Liver (tissue), 9 donors: Measurements from ENCODE around the gene C7orf57. TPM values are rescaled to one million over a fixed set of nuclear protein-coding genes. Genes with fewer than 3 reads are reported as not detected.

ENCODE experiments used
- DNase-seq: peaks from one replicate; pipeline ENCODE4 v3.0.0-alpha.2; 2017; ENCODE audit warnings: low spot score
- H3K27ac ChIP-seq, 2 donors: one replicate each; pipeline ENCODE4 v1.7.0; 2013; ENCODE audit warnings: inconsistent platforms in 2 of 2, low read length in 2 of 2, control low read depth in 1 of 2, low read depth in 1 of 2, mild to moderate bottlenecking in 1 of 2
- H3K27me3 ChIP-seq, 4 donors: one replicate each; pipeline versions ENCODE4 v1.6.1 to v1.7.0; 2013; ENCODE audit warnings: low read length in 3 of 4, inconsistent platforms in 1 of 4, mild to moderate bottlenecking in 1 of 4, moderate library complexity in 1 of 4; ENCODE audit not compliant: control insufficient read depth in 4 of 4, insufficient read depth in 4 of 4
- H3K36me3 ChIP-seq, 4 donors: one replicate each; pipeline versions ENCODE4 v1.6.1 to v1.7.0; 2013; ENCODE audit warnings: low read length in 3 of 4, mild to moderate bottlenecking in 3 of 4, low read depth in 1 of 4, moderate library complexity in 1 of 4; ENCODE audit not compliant: control insufficient read depth in 4 of 4, insufficient read depth in 3 of 4
- H3K4me1 ChIP-seq, 4 donors: one replicate each; pipeline versions ENCODE4 v1.6.1 to v1.7.0; 2013; ENCODE audit warnings: low read length in 3 of 4, mild to moderate bottlenecking in 3 of 4, moderate library complexity in 1 of 4; ENCODE audit not compliant: control insufficient read depth in 4 of 4, insufficient read depth in 4 of 4
- H3K4me3 ChIP-seq, 3 donors: one replicate each; pipeline versions ENCODE4 v1.6.1 to v1.7.0; 2013; ENCODE audit warnings: low read length in 3 of 3, control low read depth in 1 of 3, low read depth in 1 of 3, mild to moderate bottlenecking in 1 of 3
- H3K9ac ChIP-seq, 2 donors: one replicate each; pipeline ENCODE4 v1.7.0; 2013; ENCODE audit warnings: low read length in 2 of 2, mild to moderate bottlenecking in 2 of 2, moderate library complexity in 2 of 2, control low read depth in 1 of 2, low read depth in 1 of 2
- H3K9me3 ChIP-seq, 4 donors: one replicate each; pipeline versions ENCODE4 v1.6.1 to v1.7.0; 2013; ENCODE audit warnings: low read length in 3 of 4; ENCODE audit not compliant: control insufficient read depth in 4 of 4
- ATF3 ChIP-seq: IDR thresholded peaks from 2 replicates; pipeline ENCODE4 v1.6.1; 2016; ENCODE audit warnings: antibody characterized with exemption
- EGR1 ChIP-seq, 2 donors: IDR thresholded peaks; 2 replicates each; pipeline ENCODE4 v1.6.1; 2016 to 2018; ENCODE audit warnings: antibody characterized with exemption in 2 of 2, low read depth in 2 of 2
- FOXA1 ChIP-seq: IDR thresholded peaks from 2 replicates; pipeline ENCODE4 v1.6.1; 2016; ENCODE audit warnings: antibody characterized with exemption
- FOXA2 ChIP-seq: IDR thresholded peaks from 2 replicates; pipeline ENCODE4 v1.6.1; 2016; ENCODE audit warnings: antibody characterized with exemption
- GABPA ChIP-seq, 2 donors: IDR thresholded peaks in 1 of 2; conservative IDR thresholded peaks in 1 of 2; 2 replicates each; pipeline ENCODE4 v1.6.1; 2016; ENCODE audit warnings: antibody characterized with exemption in 2 of 2, mild to moderate bottlenecking in 1 of 2, moderate library complexity in 1 of 2
- HNF4G ChIP-seq: IDR thresholded peaks from 2 replicates; pipeline ENCODE4 v1.6.1; 2016; ENCODE audit warnings: antibody characterized with exemption
- JUND ChIP-seq, 2 donors: IDR thresholded peaks; 2 replicates each; pipeline ENCODE4 v1.6.1; 2016; ENCODE audit warnings: antibody characterized with exemption in 2 of 2
- MAX ChIP-seq: IDR thresholded peaks from 2 replicates; pipeline ENCODE4 v1.6.1; 2016; ENCODE audit warnings: antibody characterized with exemption
- RAD21 ChIP-seq, 2 donors: IDR thresholded peaks; 2 replicates each; pipeline ENCODE4 v1.6.1; 2016; ENCODE audit warnings: antibody characterized with exemption in 2 of 2, mild to moderate bottlenecking in 2 of 2
- RXRA ChIP-seq, 2 donors: IDR thresholded peaks; 2 replicates each; pipeline ENCODE4 v1.6.1; 2017 to 2018; ENCODE audit warnings: antibody characterized with exemption in 2 of 2, mild to moderate bottlenecking in 1 of 2
- SP1 ChIP-seq: IDR thresholded peaks from 2 replicates; pipeline ENCODE4 v1.6.1; 2018; ENCODE audit warnings: antibody characterized with exemption, mild to moderate bottlenecking
- TAF1 ChIP-seq: conservative IDR thresholded peaks from 2 replicates; pipeline ENCODE4 v1.6.1; 2016; ENCODE audit warnings: antibody characterized with exemption, mild to moderate bottlenecking
- YY1 ChIP-seq: IDR thresholded peaks from 2 replicates; pipeline ENCODE4 v1.6.1; 2016; ENCODE audit warnings: antibody characterized with exemption, mild to moderate bottlenecking
- WGBS: extraction: QIAGEN DNeasy Blood & Tissue Kit; methylation state at CpG from one replicate; pipeline ENCODE4 v1.1.7; 2013; 5-methylcytosine and 5-hydroxymethylcytosine counted together
- polyA plus RNA-seq, 2 donors: library from polyadenylated mRNA; stranded (reverse) in 1 of 2; unstranded in 1 of 2; fragments of 200-250 nt in 1 of 2; fragments of >200 nt in 1 of 2; fragmentation: Nextera tagmentation in 1 of 2; extraction: Ambion mirVana in 1 of 2; gene quantifications; one replicate each; pipeline versions ENCODE4 v1.2.1 to v1.2.3, GENCODE V29; 2013 to 2015
- total RNA-seq, 2 donors: library from RNA; depleted of rRNA; stranded (reverse); fragments of >200 nt; gene quantifications; one replicate each; pipeline ENCODE4 v1.2.3, GENCODE V29; 2014
- TF ChIP-seq, protein P1 (sequence below): IDR thresholded peaks from 2 replicates; pipeline ENCODE4 v1.6.1; 2016; ENCODE audit warnings: antibody characterized with exemption, mild to moderate bottlenecking
- donor health status: healthy.
- donor health status: healthy.
- donor health status: healthy.
- donor health status: healthy.
- donor health status: healthy.

C7orf57 gene
- total and polyA plus RNA-seq, 4 donors: not detected

DNA sequence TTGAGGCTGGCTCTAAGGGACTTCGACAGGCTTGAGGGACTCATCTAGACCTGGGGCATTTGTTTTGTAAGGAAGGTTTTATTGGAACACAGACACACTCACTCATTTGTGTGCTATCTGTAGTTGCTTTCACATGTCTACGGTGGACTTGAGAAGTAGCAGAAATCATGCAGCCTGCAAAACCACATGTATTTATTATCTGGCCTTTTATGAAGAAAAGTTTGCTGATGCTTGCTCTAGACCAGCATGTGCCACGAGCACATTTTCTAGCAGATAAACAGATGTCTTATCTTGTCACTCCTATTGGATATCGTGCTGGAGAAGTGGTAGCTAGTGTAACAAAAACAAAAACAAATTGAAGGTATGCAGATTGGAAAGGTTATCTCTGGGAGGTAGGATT lies 63.5 kb downstream of the C7orf57 start:
- peaks cover 9 to 37% (median 26%) of the 10 kb centered on the region in 4 donors for H3K36me3 ChIP-seq
- no peak overlapping the region for H3K4me3 ChIP-seq
- no peak for DNase-seq
- H3K27me3 ChIP-seq: no peaks in the 10 kb centered on the region
- 82% methylated on average over 4 of the region's 4 CpGs for WGBS
- no peak overlapping the region for H3K27ac ChIP-seq
- H3K4me1 ChIP-seq: no peaks in the 10 kb centered on the region
- H3K9me3 ChIP-seq: no peaks in the 10 kb centered on the region
- H3K9ac ChIP-seq: no peak overlapping the region
- TF ChIP-seq TAF1: no peak
- no peak for TF ChIP-seq SP1

- Histone ChIP-seq H3K9me3 (no peaks in the 10 kb centered on the region), H3K4me1 (no peaks in the 10 kb centered on the region), H3K4me3 (no peak overlapping the region), H3K9ac (no peak overlapping the region), H3K27me3 (no peaks in the 10 kb centered on the region), H3K27ac (no peak overlapping the region), H3K36me3 (peaks cover 9 to 38% (median 26%) of the 10 kb centered on the region in 4 donors)
- TF ChIP-seq RAD21 (IDR thresholded peaks at IDR 0.05): no peak
- TF ChIP-seq EGR1 (IDR thresholded peaks at IDR 0.05; ENCODE audit: low read depth in 2 of 2): no peak
- no peak for TF ChIP-seq ATF3
- TF ChIP-seq RXRA (IDR thresholded peaks at IDR 0.05): no peak
- TF ChIP-seq SP1: no peak
- TF ChIP-seq GABPA (IDR thresholded peaks at IDR 0.05 in 1 of 2, conservative IDR thresholded peaks at IDR 0.05 in 1 of 2): no peak
- TF ChIP-seq, protein P1, sequence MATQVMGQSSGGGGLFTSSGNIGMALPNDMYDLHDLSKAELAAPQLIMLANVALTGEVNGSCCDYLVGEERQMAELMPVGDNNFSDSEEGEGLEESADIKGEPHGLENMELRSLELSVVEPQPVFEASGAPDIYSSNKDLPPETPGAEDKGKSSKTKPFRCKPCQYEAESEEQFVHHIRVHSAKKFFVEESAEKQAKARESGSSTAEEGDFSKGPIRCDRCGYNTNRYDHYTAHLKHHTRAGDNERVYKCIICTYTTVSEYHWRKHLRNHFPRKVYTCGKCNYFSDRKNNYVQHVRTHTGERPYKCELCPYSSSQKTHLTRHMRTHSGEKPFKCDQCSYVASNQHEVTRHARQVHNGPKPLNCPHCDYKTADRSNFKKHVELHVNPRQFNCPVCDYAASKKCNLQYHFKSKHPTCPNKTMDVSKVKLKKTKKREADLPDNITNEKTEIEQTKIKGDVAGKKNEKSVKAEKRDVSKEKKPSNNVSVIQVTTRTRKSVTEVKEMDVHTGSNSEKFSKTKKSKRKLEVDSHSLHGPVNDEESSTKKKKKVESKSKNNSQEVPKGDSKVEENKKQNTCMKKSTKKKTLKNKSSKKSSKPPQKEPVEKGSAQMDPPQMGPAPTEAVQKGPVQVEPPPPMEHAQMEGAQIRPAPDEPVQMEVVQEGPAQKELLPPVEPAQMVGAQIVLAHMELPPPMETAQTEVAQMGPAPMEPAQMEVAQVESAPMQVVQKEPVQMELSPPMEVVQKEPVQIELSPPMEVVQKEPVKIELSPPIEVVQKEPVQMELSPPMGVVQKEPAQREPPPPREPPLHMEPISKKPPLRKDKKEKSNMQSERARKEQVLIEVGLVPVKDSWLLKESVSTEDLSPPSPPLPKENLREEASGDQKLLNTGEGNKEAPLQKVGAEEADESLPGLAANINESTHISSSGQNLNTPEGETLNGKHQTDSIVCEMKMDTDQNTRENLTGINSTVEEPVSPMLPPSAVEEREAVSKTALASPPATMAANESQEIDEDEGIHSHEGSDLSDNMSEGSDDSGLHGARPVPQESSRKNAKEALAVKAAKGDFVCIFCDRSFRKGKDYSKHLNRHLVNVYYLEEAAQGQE: no peak
- TF ChIP-seq FOXA2: no peak
- DNase-seq: no peak
- WGBS: 88% methylated on average over 3 of the region's 3 CpGs
These were observed 64.4 kb downstream of the C7orf57 start for GRCh38 chr7:48099781-48100180.

- WGBS: 96% methylated on average over 8 of the region's 8 CpGs
- H3K4me1 ChIP-seq: no peaks in the 10 kb centered on the region
- DNase-seq: no peak
- H3K9ac ChIP-seq: no peak overlapping the region
- H3K4me3 ChIP-seq: no peak overlapping the region
- TF ChIP-seq YY1: no peak
- no peak for TF ChIP-seq TAF1
- no peak for TF ChIP-seq FOXA2
- no peak for TF ChIP-seq JUND (IDR thresholded peaks at IDR 0.05)
- no peak for TF ChIP-seq HNF4G
- no peak for TF ChIP-seq FOXA1
- no peak for TF ChIP-seq ATF3
- no peak for TF ChIP-seq MAX
- no peak for TF ChIP-seq GABPA (IDR thresholded peaks at IDR 0.05 in 1 of 2, conservative IDR thresholded peaks at IDR 0.05 in 1 of 2)
- TF ChIP-seq RAD21 (IDR thresholded peaks at IDR 0.05): no peak
- H3K9me3 ChIP-seq: no peaks in the 10 kb centered on the region
- peaks cover 9 to 43% (median 25%) of the 10 kb centered on the region in 4 donors for H3K36me3 ChIP-seq
- no peak overlapping the region for H3K27ac ChIP-seq
- no peaks in the 10 kb centered on the region for H3K27me3 ChIP-seq
These were observed 66.0 kb downstream of the C7orf57 start for GRCh38 chr7:48101352-48101751.
